Middle frontal gyrus (tissue), 1 donor: Measurements from ENCODE around the gene PLSCR1.
"Not testable (repeated sequence)": the region's sequence is repeated elsewhere in the genome, so short reads cannot be mapped to it uniquely, and the experiment has no call there.

Experiments
- DNase-seq: peaks from one replicate; pipeline ENCODE4 v3.0.0-alpha.2; 2015; ENCODE audit warnings: low spot score; ENCODE audit errors: extremely low spot score

PLSCR1 gene

DNA sequence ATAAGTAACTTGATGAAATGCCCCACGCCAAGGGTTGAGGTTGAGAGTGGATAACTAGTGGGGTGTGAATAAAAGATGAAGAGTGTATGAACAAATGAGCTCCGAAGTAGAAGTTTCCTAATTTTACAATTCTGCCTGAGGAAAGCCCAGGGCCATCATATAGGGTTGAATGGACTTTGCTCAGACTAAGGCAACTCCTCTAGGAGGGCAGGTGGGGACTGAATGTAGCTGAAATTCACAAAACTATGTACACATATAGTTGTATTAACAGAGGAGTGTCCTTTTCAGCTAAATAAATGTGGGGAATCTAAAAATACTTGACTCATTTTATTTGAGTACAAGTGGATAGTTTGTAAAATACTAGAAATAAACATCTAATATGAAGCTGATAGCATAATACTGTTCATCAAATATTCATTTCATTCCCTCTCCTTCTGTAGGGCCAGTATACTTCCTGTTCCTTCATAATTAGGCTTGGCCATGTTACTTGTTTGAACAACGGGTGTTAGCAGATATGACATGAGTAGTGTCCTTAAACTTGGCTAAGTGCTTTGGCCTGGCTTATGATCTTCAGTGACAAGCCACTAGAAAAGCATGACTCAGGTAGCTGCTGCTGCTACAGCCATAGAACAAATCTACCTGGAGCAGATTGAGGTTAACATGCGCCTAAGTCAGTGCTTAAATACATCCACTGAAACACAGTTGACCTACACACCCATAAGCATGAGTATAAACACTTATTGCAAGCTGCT lies 26.5 kb downstream of the PLSCR1 start:
- no peak for DNase-seq

GRCh38 chr3:146513386-146514051 lies 30.9 kb downstream of the PLSCR1 start:
- no peak for DNase-seq

- no peak for DNase-seq
These were observed 32.8 kb downstream of the PLSCR1 start for GRCh38 chr3:146511402-146512134.

GRCh38 chr3:146507331-146508120 lies 36.9 kb downstream of the PLSCR1 start:
- DNase-seq: no peak

DNA sequence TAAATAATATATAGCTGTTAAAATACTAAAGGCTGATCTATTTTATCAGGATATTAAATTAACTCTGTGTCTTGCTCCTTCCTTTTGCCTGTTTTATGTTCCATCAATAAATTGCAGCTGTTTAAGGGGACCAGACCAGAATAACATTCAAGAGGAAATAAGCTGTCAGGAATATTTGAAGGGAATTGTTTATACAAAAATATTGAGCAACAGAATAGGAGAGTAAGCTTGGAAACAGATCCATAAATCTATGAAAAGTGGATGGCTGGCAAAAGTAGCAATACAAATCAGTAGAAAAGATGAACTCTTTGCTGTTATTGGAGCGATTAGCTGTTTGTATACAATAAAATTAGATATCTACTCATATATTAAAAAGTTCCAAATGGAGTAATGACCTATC lies 38.9 kb downstream of the PLSCR1 start:
- DNase-seq: no peak

DNA sequence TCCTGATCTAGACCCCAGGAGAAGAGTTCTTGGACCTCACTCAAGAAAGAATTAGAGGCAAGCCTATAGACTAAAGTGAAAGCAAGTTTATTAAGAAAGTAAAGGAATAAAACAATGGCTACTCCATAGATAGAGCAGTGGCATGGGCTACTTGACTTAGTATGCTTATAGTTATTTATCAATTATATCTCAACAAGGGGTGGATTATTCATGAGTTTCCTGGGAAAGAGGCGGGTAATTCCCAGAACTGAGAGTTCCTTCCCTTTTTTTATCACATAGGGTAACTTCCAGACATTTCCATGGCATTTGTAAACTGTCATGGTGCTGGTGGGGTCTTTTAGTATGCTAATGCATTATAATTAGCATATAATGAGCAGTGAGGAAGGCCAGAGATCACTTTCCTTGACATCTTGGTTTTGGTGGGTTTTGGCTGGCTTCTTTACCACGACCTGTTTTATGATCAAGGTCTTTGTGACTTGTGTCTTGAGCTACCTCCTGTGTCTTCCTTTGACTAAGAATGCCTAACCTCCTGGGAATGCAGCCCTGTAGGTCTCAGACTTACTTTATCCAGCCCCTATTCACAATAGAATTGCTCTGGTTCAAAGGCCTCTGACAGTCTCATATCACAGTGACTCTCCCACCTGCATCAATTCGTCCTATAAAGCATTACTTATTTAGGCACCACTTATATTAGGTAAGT lies 39.8 kb downstream of the PLSCR1 start:
- DNase-seq: no peak

DNA sequence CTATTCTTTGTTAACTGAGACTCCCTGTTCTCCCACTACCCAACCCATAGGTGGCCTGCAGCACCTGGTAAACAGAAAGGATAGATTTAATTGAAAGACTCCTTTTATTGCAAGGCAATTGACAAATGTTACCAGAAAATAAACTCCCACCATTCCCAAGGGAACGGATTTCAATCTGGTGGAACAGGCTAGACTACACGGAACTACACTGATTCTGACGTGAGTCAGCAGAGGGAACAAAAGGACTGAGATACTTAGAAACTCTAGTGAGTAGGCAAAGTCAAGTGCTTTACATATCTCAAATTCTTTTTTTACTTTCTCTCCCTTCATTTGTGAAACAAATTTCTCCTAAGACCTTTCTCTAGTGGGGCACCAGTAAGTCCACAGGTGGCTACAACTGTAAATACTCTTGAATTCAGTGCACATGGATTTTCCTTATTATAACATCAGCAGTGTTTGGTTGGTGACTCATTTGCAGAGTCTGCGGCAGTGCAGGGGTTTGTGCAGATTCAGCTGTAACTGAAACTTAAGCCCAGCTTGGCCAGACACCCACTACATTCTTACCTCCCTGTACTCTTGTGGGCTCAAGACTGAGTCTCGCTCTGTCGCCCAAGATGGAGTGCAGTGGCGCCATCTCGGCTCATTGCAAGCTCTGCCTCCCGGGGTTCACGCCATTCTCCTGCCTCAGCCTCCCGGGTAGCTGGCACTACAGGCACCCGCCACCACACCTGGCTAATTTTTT lies 40.8 kb downstream of the PLSCR1 start:
- no peak for DNase-seq

DNA sequence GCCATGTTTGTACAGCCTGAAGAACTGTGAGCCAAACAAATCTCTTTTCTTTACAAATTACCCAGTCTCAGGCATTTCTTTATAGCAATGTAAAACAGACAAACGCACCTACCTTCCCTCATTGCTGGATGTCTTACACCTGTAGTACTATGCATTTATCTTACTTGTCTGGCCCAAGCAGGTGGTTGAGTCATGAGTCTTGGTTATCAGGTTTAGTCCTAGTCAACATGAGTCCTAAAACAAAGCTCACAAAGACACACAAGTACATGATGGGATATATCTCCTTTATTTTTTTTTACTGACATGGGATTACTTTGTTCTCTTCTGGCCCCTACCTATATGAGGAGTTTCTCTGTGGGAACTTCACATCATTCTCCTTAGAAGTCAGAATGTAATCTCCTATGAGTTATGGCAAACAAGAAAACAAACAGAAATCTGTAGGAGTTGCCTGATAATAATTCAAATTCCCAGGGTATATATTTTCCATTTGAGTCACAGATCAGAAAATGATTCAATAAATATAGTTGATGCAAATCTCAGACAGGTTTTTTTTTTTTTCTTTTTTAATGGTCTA lies 41.4 kb downstream of the PLSCR1 start:
- DNase-seq: no peak

DNA sequence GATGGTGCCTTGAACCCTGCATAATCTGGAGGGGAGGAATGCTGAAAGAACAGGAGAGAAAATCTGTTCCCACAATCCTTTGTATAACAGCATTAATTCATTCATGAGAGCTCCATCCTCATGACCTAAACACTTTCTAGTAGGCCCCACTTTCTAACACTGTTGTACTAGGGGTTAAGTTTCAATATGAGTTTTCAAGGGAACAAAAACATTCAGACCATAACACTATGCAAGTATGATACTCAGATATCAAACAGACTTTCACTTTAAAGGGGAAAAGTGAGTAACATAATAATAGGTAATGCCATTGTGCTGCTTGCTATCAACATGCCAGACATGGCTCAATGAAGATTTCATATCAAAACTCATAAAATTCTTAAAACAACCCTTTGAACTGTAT lies 42.7 kb downstream of the PLSCR1 start:
- no peak for DNase-seq

- no peak for DNase-seq
These were observed 44.7 kb downstream of the PLSCR1 start for GRCh38 chr3:146499701-146500100.

DNA sequence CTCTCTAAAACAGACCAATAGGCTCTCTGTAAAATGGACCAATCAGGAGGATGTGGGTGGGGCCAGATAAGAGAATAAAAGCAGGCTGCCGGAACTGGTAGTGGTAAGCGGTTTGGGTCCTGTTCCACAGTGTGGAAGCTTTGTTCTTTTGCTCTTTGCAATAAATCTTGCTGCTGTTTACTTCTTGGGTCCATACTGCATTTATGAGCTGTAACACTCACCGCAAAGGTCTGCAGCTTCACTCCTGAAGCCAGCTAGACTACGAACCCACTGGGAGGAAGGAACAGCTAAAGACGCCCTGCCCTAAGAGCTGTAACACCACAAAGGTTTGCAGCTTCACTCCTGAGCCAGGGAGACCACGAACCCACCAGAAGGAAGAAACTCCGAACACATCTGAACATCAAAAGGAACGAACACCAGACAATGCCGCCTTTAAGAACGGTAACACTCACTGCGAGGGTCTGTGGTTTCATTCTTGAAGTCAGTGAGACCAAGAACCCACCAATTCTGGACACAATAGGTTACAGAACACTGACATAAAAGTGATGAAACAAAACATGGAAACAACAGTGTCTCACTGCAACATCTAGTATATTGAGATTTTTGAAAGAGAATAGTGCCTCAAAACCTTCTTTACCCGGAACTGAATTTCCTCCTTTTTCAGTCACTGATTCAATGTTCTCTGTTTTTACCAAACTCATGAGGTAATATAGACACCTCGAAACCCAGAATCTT lies 46.2 kb downstream of the PLSCR1 start:
- no peak for DNase-seq

DNA sequence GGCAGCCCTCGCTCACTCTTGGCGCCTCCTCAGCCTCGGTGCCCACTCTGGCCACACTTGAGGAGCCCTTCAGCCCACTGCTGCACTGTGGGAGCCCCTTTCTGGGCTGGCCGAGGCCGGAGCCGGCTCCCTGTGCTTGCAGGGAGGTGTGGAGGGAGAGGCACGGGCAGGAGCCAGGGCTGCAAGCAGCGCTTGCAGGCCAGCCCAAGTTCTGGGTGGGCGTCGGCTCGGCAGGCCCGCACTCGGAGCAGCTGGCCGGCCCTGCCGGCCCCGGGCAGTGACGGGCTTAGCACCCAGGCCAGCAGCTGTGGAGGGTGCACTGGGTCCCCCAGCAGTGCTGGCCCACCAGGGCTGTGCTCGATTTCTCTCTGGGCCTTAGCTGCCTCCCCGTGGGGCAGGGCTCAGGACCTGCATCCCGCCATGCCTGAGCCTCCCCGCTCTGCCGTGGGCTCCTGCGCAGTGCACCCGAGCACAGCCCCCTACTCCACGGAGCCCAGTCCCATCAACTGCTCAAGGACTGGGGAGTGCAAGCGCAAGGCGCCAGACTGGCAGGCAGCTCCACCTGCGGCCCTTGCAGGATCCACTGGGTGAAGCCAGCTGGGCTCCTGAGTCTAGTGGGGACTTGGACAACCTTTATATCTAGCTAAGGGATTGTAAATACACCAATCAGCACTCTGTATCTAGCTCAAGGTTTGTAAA lies 47.1 kb downstream of the PLSCR1 start:
- DNase-seq: not testable (repeated sequence)

DNA sequence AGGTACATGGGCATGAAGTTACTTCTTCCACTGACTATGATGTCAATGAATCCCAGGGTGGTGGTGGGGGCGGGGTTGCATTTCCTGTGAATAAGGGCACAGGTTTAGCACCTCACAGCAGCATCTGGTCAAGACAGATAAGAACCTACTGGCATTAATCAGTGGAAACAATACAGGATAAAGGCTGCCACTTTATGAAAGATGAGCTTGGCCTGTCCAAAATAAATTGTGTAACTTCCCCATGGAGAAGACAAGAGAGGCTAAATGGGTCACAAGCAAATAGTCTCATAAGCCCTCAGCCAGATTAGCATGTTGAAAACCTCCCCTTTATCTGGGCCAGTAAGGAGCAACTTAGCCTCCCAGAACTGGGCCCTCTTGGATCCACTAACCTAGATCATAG lies 47.7 kb downstream of the PLSCR1 start:
- no peak for DNase-seq

GRCh38 chr3:146496251-146496650 lies 48.2 kb downstream of the PLSCR1 start:
- DNase-seq: no peak

DNA sequence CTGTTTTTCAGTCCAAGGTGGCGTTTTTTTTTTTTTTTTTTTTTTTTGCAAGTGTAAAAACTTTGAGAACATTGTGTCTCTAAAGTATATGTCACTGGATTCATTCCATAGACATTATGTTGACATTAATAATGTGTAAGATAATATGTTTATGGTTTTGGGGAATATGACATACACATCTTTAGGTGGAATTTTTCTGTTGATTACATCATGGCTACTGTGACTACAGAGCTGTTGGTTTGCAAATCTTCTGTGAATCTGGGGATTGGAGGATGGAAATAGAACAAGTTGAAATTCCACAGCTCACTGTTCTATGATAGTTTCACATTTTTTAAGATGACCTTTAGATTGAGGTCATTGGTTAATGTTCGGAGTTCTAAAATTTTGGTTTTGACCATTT lies 50.6 kb downstream of the PLSCR1 start:
- no peak for DNase-seq

DNA sequence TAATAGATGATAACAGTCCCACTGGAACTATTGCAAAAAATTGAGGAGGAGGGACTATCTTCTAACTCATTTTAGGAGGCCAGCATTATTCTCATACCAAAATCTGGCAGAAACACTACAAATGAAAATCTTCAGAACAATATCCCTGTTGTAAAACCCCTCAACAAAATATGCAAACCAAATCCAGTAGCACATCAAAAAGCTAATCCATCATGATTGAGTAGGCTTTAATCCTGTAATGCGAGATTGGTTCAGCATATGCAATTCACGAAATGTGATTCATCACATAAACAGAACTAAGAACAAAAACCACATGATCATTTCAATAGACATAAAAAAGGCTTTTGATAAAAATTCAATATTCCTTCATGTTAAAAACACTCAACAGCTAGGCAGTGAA lies 51.2 kb downstream of the PLSCR1 start:
- DNase-seq: no peak

DNA sequence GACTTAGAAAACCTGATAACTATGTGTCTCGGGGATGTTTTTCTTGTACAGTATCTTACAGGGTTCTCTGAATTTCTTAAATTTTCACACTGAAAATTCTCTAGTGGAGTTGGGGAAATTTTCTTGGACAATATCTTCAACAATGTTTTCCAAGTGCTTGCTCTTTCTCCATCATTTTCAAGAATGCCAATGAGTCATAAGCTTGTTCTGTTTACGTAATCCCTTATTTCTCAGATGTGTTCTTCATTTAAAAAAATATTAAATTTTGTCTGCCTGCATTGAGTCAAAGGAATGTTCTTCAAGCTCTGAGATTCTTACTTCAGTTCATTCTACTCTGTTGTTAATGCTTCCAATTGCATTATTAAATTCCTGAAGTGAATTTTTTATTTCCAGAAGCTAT lies 53.1 kb downstream of the PLSCR1 start:
- no peak for DNase-seq

DNA sequence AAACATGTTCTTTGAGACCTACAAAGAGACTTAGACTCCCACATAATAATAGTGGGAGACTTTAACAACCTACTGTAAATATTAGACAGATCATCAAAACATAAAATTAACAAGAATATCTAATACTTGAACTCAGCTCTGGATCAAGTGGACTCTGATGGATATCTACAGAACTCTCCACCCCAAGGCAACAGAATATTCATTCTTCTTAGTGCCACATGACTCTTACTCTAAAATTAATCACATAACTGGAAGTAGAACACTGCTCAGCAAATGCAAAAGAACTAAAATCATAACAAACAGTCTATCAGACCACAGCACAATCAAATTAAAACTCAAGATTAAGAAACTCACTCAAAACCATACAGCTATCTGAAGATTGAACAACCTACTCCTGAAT lies 59.1 kb downstream of the PLSCR1 start:
- no peak for DNase-seq
